ENCODE data around the gene KRT79.
A peak's percentile ranks its signal among the peaks of the same experiment; 100 is the strongest.
"Not testable (repeated sequence)": the region's sequence is repeated elsewhere in the genome, so short reads cannot be mapped to it uniquely, and the experiment has no call there.

KRT79 gene

DNA sequence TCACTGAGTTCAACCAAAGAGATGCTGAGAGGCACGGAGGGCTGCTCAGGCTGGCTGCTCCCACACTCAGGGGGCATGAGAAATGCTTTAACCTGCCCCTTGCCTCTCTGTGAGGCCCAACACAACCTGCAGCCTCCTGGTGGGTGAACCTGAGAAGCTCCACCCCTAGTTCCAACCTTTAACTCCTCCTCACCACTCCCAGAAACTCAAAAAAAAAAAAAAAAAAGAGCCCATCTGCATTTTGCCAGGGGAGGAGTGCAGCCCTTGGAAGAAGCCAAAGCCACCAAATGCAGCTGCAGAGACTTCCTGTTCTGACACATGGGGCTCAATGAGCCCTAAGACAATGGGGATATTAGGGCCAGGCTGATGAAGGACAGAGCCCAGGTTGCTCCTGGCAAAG is 29.1 kb downstream of the KRT79 start:
- no peak for DNase-seq (ENCODE audit: low spot score)

DNA sequence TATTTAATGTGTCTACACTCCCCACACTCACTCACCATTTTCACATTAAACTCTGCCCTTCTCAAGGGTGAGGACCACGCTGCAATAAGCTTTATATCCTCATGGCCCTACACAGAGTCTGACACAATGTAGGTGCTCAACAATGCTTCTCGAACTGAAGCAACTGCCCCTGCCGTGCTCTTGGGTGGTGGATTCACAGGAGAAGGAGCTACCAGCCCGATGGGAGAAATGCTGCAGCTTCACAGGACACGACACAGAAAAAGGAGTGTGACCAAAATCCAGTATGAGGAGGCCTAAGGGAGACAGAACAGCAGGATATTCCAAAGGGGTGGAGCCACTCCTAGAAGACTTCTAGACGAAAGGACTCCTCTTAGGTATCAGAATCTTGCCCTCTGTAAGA is 31.7 kb downstream of the KRT79 start:
- no peak for DNase-seq (ENCODE audit: low spot score)

DNA sequence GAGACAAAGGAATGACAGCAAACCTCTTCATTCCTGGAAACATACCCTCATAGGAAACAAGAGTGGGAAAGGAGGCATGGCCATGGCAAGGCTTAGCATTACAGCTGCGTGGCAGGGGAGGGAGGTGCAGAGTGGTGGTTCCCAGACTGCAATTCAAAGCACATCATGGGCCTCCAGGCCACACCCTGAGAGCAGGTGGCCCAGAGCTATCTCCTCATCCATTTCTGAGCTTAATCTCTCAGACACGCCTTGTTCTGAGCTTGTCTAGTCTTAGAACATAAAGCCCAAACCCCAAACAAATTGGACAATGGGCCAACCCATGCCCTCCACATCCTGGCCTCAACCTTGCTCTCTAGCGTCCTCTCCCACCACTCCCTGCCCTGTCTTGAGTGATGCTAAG is 32.3 kb downstream of the KRT79 start:
- no peak for DNase-seq (ENCODE audit: low spot score)

GRCh38 chr12:52800259-52800917 is 33.7 kb downstream of the KRT79 start:
- no peak for DNase-seq (ENCODE audit: low spot score)

DNA sequence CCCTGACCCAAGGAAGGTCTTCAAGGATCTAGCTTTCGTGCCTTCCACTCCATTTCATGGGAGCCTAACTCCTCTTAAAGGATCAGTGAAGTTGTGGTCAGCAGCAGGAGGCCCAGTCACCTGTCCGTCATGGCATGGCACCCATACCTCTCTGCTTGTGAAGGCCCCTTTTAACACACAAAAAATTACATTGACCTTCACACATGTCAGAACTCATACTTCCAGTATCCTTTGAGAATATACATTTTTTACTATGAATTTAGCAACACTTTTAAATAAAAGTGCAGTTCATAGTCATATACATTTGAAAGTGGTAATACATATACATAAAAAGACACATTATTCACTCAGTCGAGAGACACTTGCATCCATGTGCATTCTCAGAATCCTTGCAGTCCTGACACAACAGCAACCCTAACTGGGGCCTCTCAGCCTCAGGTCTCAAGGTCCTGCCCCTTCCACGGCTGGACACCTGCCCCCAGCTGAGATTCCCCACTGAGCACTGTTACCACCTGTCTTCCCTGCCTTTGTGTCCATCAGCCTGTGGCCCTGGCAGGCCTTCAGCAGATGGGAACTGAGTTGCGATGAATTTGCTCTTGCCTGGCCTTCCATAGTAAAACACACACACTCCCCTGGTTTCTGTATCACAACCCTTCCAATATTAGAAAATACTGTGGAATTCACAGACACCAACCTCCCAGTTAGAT is 34.5 kb downstream of the KRT79 start:
- no peak for DNase-seq (ENCODE audit: low spot score)

- no peak for DNase-seq (ENCODE audit: low spot score)
Measured at GRCh38 chr12:52798671-52799504, 35.2 kb downstream of the KRT79 start.

DNA sequence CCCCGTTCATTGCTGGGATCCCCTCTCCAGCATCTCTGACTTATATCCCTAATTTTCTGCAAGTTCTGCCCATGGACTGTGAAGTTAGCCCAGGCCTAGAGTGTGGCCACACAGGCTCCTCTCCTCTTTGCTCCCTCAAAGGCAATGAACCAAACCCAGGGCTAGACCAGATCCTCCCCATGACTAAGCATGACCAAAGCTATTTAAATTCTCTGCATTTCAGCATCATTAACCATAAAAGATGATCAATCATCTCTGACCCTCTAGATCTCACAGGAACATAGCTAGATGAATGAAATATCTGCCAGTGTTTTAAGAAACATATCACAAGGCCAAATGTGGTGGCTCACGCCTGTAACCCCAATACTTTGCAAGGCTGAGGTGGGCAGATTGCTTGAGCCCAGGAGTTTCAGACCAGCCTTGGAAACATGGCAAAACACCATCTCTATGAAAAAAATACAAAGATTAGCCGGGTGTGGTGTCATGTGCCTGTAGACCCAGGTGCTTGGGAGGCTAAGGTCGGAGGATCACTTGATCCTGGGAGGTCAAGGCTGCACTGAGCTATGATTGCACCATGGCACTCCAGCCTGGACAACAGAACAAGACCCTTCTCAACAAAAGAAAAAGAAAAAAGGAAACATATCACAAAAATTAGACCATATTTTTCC is 36.0 kb downstream of the KRT79 start:
- peak; percentile 83 for DNase-seq (ENCODE audit: low spot score)

DNA sequence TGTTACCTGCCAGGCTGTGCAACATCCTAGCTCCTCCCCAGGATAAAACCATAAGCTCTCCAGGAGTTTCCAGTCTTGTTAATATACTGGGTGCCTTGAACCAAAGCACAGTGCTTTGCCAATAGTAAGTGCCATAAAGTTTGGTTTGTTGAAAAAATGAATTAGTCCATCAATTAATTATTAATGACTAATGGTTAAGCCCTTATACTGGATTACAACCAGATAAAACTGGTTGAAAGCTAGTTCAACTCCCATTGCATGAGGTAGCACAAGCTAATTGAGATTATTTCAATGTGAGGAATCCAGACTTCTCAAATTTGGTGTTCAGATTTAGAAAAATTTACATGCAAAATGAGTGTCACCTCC is 36.6 kb downstream of the KRT79 start:
- no peak for DNase-seq (ENCODE audit: low spot score)

- no peak for DNase-seq (ENCODE audit: low spot score)
Measured at GRCh38 chr12:52796839-52797528, 37.1 kb downstream of the KRT79 start.

GRCh38 chr12:52796429-52796794 is 37.7 kb downstream of the KRT79 start:
- no peak for DNase-seq (ENCODE audit: low spot score)

DNA sequence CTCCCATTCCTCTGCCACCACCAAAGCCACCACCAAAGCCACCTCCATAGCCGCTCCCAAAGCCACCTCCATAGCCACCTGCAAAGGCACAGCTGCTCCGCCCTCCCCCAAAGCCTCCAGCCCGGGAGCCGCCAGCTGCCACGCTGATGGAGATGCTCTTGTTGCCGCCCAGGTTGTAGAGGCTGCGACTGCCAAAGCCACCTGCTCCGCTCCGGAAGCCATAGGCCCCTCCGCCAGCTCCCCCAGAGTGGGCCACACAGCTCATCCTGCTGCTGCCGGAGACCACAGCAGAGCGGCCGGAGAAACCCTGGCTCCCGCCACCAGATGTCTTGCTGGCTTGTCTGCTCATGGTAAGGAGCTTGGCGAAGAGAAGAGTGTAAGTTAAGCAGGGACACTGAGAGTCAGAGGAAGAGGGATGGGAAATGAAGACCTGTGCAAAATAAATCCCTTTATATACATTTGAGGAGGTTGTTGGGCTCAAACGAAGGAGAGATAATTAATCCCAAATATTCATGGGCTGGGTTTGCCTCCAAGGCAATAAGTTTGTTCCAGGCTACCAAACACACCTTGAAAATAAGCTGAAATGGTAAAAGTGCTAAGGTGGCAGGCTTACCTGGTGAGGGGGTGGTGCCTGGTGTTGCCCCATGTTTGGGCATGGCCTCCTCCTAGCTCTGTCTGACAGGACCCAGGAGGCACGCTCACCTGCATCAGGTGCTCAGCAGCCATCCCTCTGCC is 38.2 kb downstream of the KRT79 start, which contains the start of gene KRT3:
Gene KRT3, minus strand, starts transcription at position 424 of the 735 bp plus-strand sequence. Its CDS starts 75 bp downstream, at position 349.
- DNase-seq (ENCODE audit: low spot score): no peak

DNA sequence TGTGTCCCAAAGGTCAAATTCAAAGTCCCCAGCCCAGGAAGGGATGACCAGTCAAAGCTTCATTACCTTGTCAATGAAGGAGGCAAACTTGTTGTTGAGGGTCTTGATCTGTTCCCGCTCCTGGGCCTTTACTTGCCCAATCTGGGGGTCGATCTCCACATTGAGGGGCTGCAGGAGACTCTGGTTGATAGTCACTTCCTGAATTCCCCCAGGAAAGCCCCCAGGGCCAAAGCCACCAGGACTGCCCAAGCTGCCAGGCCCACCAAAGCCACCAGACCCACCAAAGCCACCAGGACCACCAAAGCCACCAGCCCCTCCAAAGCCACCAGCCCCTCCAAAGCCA is 38.8 kb downstream of the KRT79 start:
- not testable (repeated sequence) for DNase-seq (ENCODE audit: low spot score)

GRCh38 chr12:52794479-52795331 is 39.4 kb downstream of the KRT79 start:
- peak; percentile 33 for DNase-seq (ENCODE audit: low spot score)

DNA sequence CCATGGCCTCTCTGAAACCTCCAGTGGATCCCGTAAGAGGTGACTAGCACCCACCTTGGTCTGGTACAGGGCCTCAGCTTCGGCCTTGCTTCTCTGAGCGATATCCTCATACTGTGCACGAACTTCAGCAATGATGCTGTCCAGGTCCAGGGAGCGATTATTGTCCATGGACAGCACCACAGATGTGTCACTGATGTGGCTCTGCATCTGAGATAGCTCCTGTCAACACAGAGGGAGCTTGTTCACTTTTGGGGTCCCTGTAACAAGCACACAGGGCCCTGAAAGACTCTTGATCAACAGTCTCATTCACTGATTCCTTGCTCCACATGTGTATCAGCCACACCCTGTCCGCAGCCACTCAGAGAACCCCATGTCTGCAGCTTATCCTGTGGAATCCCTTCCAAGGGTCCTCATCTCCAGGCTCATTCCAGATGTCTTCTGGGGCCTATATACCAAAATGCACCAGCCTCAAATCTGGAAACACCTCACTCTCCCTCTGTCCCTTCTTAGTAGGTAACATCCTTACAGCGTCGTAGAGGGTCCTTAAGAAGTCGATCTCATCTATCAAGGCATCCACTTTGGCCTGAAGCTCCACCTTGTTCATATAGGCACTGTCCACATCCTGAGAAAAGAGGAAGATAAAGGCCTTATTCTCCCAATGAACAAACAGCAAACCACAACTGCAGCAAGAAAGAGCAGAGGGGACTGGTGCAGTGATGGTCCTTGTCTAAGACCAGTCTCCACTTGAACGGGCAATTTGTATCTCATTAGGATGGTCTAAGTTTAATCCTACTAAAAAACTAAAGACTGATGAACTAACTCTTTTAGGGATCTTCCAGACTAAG is 41.7 kb downstream of the KRT79 start:
- no peak for DNase-seq (ENCODE audit: low spot score)

DNA sequence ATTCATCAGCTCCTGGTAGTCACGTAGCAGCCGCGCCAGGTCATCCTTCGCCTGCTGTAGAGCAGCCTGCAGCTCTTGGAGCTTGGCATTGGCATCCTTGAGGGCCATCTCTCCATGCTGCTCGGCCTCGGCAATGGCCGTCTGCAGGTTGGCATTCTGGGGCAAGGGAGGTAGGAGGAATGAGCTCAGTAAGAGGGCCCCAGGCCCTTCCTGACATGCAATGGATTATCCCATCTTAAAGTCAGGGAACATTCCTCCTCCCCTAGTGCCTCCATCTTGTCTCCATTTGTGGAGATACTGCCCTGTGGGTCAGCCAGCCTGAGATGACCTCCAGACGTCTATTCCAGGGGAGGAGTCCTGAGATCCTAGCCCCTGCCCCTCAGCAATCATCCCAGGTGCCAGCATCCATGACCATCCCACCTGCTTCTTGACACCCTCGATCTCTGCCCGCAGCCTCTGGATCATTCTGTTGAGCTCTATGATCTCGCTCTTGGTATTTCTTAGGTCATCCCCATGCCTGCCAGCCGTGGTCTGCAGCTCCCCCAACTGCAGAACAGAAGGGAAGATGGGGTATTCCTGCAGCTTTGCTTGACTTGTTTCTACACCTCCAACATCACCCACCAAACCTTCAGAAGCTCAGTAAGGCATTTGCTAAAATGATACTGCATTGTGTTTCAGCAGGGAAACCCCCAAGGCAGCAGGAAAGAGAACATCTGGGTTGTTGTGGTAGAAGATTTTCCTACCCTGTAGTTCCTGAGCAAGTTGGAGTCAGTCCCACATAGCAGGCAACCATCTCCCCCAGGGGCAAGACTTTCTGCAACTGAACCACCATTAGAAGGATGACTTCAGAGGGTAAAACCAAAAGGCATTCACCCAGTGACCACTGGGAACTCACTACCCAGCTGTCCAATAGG is 42.6 kb downstream of the KRT79 start:
- no peak for DNase-seq (ENCODE audit: low spot score)

DNA sequence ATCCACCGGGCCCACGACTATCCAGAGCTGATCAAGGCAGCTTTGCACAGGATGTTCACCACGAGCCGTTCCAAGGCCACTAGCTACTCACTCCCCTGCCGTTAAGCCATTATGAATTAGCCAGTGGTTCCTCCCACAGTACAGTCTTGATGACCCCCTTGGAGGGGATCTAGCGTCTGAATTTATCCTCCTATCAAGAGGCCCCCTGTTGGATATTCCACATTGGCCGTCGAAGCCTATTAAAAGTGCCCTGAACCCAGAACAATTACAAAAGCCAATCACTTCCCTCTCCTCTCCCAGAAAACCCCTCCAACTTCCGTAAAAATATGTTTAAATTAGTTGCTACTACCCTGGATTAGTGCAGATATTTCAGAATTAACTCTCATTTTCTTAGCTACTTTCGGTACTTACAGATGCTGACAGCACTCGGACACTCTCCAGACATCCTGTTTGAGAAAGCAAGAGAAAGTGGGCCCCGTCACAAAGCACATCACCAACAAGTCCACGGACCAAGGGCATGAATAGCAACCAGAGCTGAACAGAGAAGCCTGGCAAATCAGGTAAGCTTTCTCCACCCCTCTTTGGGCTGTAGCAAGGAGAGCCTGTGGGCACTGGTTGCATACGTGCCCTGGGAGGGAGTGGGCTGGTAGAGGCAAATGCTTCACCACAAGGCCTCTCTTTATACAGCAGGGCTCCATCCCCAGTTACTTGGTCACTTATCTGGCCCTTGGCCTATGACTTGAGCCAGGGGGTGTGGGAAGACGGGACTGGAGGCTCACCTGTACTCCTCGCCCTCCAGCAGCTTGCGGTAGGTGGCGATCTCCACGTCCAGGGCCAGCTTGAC is 43.5 kb downstream of the KRT79 start:
- DNase-seq (ENCODE audit: low spot score): no peak

All from AG20443 (cell line).